Lower leg skin (tissue), 3 donors: Measurements from ENCODE around the gene MCF2L2.

Source experiments
- CTCF ChIP-seq, 3 donors: fragments of 450-650 bp; IDR thresholded peaks; one replicate each; pipeline ENCODE4 v1.5.1; 2016; ENCODE audit warnings: antibody characterized with exemption in 3 of 3, mild to moderate bottlenecking in 3 of 3, moderate library complexity in 2 of 3
- POLR2A ChIP-seq, 2 donors: fragments of 450-650 bp; IDR thresholded peaks; one replicate each; pipeline ENCODE4 v1.6.1; 2016 to 2017; ENCODE audit warnings: antibody characterized with exemption in 2 of 2, mild to moderate bottlenecking in 1 of 2, moderate library complexity in 1 of 2

GRCh38 chr3:183261151-183261724 lies 167.2 kb downstream of the MCF2L2 start:
- TF ChIP-seq CTCF (IDR thresholded peaks at IDR 0.05) (no peak), POLR2A (IDR thresholded peaks at IDR 0.05) (no peak)
